GM19452 (cell line): Measurements from ENCODE around the gene DYSF.

Source experiments
- ATAC-seq: cut with Tn5 transposase; IDR thresholded peaks from one replicate; pipeline ENCODE4 v1.9.1; 2021; ENCODE audit not compliant: unreplicated experiment

DYSF gene

DNA sequence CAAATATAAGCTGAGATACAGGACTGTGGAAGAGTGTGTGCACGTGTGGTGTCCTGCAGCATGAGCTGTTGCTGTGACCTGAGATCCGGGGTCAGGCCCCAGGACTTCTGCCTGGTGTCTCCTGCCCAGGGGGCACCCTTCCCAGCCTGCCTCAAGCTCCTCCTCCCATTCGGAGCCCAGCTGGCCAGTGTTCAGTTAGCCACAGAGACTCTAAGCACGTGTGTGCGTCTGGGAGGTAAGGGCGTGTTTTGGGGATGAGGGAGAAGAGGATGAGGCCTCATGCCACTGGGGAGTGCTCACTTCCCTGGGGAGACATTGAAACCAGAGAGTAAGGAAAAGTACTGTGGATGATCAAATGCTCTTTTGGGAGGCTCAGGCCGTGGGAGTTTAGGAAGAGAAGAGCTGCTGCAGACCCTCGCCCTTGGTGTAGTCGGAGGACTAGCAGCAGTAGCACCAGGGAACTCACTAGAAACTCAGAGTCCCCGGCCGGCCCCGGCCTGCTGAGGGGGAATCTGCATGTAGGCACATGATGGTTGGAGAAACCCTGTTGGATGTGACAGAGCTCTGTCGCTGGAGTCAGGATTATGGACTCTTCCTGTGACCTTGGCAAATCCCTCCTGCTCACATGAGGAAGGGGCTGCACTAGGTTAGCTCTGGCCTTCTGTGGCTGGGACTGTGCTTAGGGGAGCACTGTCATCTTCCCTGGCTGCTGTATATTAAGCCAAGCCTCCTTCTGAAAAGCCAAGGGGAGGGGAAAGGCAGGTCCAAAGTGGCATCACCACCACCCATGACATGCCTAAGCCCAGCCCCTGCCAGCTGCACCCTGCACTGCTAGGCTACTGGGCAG lies 231.1 kb downstream of the DYSF start:
- no peak for ATAC-seq

DNA sequence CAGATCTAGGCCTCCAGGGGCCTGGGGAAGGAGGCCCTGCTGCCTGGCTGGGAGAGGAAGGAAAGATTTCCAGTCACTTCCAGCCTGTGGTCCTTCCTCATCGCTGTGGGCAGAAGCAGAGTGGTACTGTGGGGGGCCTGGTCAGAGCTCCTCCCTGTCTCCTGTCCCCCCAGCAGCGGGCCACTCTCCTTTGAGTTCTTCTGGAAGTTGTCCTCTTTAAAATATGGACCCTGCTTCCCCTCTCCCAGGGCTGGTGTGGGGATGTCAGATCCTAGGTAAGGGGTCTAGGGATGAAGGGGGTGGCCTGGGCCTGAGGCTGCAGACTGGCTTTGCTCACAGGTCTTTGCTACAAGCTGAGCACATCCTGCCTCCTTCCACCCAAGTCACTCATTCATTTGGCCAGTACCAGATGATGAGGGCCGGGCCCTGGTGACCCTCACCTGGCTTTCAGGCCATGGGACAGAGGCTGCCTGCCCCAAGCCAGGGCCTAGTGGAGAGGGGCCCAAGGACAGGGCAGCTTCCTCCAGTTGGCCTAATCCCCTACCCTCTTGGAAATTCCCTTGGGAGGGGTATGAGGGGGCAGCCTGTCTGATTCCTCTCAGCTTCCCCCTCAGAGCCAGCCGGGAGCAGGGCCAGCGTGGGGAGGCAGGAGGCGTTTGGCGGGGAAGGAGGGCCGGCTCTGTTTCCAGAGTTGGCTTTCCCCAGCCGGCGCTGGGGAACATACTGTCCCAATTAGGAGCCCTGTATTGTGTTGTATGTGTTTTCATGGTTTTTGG lies 231.9 kb downstream of the DYSF start:
- ATAC-seq: no peak

DNA sequence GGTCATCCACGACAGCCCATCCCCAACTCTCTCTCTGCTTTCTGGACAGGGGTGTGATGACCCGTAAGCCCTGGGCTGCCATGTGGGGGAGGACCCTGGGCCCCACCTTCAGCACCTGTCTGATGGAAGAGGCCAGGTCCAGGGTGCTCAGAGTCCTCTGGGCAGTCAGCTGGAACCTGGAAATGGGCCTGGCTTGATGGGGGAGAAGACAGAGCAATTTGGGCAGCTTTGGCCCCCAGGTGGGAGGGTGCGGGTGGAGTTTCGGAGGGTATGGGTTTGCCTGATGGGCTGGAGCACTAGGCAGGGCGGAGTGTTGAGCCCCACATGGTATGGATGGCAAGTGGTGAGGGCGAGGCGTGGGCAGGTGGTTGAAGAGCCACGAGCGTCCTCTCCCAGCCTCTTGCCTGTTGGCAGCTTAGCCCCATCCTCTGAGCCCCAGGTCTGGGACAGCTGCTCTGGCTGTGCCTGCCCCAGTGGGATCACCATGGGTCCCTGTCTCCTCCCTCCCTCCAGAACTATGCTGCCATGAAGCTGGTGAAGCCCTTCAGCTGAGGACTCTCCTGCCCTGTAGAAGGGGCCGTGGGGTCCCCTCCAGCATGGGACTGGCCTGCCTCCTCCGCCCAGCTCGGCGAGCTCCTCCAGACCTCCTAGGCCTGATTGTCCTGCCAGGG lies 232.7 kb downstream of the DYSF start:
- ATAC-seq: no peak

DNA sequence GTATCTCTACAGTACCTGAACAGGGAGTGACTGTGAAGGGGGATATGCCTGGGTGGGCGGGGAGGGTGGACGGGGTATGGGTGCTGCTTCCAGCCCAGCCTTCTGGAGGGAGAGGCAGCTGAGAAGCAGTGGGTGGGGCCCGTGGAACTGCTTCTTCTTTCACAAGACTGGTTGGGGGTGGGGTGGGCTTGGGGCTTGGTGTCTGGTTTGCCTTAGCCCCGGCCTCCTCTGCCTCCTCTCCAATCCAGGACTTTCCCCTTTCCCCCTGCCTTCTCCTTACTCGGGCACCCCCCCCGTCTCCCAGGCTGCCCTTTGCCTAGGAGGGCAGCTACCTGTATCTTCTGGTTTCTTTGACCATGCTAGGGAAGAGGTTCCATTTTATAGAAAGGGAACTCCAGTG lies 233.4 kb downstream of the DYSF start:
- no peak for ATAC-seq

DNA sequence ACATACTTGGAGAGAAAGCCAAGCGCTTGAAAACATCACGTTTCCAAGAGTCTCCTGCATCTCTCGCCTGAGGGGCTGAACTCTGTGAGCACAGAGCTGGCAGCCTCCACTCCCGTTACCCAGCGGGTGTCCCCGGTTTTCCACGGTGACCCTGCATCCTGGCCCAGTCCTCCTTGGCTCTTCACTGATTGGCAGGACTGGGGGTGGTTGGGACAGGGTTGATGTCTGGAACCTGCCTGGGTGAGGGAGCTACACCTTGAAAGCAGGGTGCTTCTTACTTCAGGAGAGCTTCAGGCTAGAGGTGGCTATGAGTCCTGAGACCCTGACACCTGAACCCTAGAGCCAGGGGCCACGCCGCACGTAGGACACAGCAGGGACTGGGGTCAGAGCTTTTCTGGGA lies 234.1 kb downstream of the DYSF start:
- ATAC-seq: no peak

DNA sequence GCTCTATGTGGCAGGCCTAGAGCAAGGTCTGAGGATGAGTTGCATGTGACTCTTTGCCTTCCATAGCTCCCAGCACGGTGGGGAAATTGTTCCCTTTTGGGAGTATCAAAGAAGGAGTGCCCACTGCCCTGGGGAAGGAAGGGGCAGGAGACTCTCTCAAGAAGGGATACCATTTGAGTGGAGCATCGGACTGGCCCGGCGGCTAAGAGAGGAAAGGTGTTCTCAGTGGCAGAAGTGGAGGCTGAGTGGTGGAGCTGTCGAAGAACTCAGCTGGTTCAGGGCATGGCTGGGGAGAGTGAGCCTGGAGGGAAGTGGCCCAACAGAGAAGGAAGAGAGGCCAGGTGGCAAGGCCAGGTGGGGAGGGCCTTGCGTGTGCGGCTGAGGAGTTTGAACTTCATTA lies 235.2 kb downstream of the DYSF start:
- no peak for ATAC-seq

DNA sequence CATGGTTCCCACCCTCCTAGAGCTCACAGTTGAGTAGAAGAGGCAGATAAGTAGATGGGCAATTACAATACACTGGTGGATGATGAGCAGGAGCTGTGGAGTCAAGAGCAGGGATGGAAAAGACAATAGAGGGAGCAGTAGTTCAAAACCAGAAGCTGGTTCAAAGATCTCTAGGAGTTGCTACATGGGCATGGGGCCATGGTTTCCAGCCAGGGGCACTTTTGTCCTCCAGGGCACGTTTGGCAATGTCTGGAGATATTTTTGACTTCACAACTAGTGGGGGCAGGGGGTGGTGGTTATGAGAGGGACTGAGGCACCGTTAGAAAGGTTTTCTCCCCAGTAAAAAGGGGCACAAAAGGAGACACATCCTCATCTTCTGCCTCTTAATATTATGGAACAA lies 236.0 kb downstream of the DYSF start:
- no peak for ATAC-seq

DNA sequence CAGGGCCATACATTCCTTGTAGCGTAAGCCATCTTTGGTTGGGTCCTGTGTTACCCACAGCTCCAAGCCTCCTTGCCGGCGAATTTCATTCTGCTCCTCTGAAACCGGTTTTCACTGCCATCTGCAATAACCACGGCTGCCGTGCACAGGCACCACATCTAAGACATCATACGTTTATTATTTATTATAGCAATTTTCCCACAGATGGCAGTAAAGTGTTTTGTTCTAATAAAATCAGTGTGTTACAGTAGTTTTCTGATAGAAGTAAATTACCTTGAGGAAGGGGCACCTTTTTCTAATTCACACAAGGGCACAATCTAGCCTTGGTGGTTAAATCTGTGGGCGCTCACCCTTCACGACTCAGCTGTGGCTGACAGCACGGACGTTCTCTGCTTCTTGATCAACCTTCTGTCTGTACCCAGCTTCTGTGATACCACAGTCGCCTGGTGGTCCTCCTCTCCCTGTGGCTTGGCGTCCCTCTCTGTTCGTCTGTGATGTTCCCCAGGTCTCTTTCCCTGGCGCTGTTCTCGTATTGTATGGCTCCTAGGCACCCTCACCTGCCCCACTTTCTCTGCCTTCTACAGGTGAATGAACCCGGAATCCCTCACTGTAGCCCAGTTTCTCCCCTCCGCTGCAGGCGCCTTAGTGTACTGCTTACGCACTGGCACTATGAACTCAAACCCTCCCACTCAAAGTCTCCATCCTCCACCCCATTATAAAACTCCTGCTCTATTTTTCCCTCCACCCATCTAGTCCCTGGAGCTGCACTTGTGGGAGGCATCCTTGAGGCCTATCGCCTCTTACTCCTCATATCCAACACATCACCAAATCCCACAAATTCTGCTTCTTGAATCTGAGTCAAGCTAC lies 236.8 kb downstream of the DYSF start:
- ATAC-seq: no peak

DNA sequence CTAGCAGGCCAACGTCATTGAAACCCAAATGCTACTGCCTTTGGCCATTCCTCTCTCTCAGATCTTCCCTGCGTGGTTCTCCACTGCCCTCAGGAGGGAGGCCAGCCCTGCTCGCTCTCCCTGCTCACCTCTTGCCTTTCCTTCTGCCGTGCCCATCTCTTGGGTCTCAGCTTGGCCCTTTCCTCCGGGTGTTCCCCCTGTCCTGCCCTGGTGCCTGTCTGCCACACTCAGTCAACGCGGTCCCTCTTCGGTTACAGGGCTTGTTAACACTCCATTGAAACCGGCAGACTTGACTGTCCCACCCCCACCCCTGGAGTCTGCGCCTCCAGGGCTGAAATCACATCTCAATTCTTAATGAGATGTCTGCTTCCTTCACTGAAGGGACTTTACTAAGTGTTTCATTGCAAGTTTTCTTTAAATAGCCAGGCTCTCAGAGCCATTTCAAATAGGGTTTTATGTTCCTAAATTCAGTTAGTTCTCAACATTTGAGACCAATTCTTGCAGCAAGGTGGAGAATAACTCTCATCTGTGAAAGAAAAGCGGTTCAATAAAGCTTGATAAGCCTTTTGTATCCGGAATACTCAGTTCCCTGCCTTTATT lies 237.6 kb downstream of the DYSF start:
- no peak for ATAC-seq

DNA sequence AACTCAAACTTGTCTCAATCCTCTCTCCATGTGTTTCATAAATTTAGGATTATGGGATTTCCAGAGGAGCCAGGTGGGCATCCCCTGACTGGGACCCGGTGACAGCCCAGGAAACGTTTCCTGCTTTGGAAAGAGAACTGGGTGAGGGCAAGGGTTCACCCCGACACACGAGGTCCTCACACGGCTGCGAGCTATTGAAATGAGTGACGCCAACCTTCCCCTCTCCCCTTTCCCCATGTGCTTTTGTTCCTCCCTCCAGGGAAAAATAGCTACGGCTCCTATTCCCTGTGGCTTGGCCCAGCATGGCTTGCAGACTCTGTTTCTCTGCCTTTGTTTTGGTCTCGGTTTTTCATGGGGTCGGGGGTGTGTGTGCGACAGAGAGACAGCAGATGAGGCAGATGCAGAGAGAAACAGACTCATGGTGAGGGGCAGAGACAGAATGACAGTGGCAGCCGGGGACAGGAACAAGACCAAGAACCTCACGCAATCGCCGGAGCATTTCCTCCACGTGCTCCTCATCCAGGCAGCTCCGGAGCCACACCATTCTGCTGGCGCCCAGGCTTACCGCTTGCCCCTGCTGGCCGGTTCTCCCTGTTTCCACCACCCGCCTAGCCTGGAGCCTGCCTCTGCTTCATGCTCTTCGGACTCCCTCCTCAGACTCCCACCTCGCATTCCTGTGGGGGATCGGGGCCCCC lies 238.5 kb downstream of the DYSF start:
- ATAC-seq: no peak

DNA sequence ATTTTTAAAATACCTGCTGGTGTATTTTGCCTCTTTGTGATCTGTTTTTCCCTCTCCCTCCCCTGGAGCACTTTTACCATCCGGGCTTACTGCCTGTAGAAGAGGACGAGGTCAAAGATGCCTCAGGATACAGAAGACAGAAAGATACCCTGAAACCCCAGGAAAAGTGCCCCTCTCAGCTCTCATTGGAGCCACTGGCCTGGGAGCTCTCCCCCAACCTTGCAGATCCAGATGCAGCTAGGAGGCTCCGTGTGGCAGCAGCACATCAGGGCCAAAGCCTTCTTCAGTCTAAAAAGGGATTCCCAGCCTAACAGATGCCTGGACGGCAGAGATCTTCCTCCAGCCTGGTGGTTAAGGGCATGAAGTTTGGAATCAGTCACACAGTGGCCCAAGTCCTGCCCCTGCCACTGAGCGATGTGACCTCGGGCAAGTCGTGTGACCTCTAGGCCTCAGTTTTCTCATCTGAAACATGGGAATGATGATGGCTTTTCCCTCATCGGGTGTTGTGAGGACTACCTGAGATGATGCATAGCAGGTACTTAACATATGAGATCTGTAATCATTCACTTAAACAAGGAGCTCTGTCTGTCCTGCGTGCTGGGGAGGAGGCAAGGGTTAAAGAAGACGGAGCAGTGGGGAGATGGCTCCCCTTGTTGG lies 239.4 kb downstream of the DYSF start:
- no peak for ATAC-seq

DNA sequence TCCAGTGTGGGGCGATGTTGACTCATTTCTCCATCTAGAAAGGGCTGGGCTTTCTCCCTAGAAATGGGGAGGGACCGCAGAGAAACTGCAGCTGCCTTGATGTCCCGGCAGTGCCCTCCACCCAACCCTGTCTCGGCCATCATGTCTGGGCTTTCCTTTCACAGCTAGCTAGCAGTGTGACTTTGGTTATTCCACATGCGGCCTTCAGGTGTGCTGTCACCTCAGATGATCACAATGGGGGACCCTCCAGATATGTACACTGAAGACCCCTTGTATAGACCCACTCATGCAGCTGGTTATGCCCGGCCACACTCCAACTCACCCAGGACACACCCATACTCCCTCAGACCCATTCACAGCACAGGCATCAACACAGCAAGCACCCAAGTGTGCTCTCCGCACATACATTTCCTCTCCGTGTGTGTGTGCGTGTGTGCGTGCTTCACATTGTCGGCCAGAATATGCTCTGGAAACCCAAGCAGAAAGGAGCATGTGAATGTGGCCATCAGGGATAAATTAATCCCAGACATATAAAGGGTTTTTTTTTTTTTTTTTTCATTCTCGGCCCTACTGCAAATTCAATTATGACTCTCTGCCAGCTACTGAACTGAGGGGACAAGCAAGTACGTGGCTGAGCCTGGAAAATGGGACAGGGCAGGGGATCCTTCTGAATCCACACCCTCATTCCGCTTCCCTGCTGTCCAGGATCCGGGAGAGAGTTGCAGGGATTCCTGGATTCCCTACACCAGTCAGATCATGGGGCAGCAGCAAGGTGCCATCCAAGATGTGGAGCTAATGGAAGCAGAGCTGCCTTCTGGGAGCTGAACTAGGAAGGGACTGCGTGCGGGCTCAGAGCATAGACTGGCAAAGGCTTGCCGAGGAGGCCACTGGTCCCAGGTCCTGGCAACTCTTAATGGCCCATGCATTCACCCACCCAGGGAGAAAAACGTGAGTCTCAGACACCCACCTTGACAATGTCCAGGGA lies 240.2 kb downstream of the DYSF start:
- no peak for ATAC-seq

DNA sequence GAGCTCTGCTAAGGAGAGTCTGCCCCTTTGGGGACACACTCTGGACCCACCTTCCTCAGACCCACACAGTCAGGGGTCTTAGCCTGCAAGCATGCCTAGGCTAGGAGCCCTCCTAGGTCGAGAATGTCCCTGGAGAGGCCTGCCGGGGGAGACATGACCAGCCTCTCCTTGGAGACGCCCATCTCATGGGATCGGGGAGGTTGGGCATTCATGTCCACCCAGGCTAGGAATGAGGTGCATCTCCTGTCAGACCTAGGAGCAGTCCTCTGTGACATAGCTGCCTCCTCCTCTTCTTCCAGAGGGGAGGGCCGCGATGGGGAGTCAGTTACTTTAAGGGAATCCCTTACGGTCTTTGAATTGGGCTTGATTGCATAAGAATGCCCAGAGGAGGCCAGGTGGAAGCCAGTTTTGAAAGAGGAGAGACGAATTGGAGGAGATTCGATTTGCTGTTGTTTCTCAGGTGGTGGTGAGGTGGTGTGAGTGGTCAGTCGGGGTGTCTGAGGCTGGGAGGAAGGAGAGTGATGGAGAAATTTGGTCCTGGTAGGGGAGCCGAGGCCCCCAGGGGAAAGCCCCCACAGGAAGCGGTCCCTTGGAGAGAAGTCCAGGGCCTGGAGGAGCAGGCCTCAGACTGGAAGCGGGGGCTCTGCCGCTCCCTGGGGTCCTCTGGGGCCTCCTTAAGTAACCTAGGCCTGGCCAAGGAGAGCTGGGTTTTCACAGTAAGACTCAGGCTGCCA lies 241.3 kb downstream of the DYSF start:
- ATAC-seq: no peak

DNA sequence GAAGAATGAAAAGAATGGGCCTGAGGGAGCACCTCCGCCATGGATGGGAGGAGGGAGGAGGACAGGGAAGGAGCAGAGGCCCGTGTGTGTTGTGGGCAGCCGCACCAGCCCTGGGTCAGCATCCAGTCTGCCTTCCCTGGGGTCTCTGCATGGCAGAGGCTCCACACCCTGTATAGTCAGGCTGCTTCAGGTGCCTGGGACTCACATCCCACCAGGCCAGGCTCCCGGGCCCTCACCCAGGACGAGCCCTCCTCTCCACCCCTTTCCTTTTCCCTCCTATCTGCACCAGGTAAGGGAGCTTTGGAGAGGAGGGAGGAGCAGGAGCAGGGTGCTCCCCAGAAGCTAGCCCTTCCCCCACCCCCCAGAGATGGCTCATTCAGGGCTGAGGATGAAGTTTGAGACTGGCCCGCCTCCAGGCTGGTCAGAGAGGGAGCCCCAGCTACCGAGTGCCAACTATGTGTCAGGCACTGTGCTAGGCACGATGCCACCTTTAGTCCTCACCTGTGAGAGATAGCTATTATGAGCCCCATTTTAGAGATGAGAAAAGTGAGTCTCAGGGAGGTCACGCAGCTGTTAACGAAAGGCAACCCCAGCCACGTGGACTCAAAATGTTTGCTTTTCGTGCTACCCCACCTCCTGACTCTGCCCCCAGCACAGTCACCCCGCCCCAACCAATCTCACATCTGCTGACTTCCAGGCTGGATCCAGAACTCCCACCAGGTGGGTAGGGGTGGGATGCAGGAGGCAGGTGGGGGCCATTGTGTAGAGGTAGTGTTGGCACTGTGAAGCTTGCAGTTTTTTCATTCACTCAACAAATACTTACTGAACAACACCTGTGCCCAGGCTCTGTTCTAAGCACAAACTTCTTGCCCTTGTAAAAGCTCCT lies 242.1 kb downstream of the DYSF start:
- no peak for ATAC-seq

DNA sequence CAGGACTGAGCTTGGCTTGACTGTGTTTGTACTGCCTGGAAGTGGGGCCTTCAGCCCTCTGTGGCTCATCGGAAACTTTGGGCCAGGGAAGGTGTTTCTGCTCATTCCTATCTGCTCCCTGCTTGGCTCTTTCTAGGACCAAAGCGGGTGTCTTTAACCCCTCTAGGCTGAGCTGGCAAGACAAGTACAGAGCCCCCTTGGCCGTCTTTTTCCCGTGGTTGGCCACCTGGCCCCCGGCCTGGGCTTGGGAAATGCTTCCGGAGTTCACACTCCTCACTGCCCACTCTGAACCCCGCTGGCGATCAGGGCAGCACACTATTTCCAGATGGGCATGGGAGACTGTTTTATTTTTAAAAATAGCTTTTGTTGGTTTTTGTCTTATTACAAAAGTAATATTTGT lies 243.0 kb downstream of the DYSF start:
- no peak for ATAC-seq
